Large intestine (tissue), 3 donors: ENCODE results near the gene HSF2BP. TPM values are rescaled to one million over a fixed set of nuclear protein-coding genes. Genes with fewer than 3 reads are reported as not detected.

Experiments
- DNase-seq, 2 donors: peaks; one replicate each; pipeline versions ENCODE4 v3.0.0 to v3.0.0-alpha.2; 2013
- H3K27ac ChIP-seq: one replicate; pipeline ENCODE4 v1.5.1; 2013; ENCODE audit warnings: low read length
- H3K27me3 ChIP-seq: 2 replicates; pipeline ENCODE4 v1.6.1; 2013; ENCODE audit warnings: low read length; ENCODE audit not compliant: control insufficient read depth, insufficient read depth
- H3K36me3 ChIP-seq: 2 replicates; pipeline ENCODE4 v1.6.1; 2013; ENCODE audit warnings: low read length; ENCODE audit not compliant: control insufficient read depth, insufficient read depth
- H3K4me1 ChIP-seq: one replicate; pipeline ENCODE4 v1.6.1; 2013; ENCODE audit warnings: low read length; ENCODE audit not compliant: control insufficient read depth, insufficient read depth
- H3K4me3 ChIP-seq: one replicate; pipeline ENCODE4 v1.5.1; 2013; ENCODE audit warnings: low read length
- H3K9me3 ChIP-seq: one replicate; pipeline ENCODE4 v1.6.1; 2013; ENCODE audit warnings: mild to moderate bottlenecking, low read depth, low read length, moderate library complexity; ENCODE audit not compliant: control insufficient read depth
- WGBS: methylation state at CpG from one replicate; pipeline ENCODE4 v1.1.5; 2013; ENCODE audit warnings: low lambda C conversion rate; ENCODE audit not compliant: insufficient coverage; 5-methylcytosine and 5-hydroxymethylcytosine counted together
- polyA plus RNA-seq: library from polyadenylated mRNA; unstranded; fragments of 120-200 nt; gene quantifications from one replicate; pipeline ENCODE4 v1.2.1, GENCODE V29; 2013

Gene HSF2BP
- polyA plus RNA-seq, 1 donor = 0.66 TPM

DNA sequence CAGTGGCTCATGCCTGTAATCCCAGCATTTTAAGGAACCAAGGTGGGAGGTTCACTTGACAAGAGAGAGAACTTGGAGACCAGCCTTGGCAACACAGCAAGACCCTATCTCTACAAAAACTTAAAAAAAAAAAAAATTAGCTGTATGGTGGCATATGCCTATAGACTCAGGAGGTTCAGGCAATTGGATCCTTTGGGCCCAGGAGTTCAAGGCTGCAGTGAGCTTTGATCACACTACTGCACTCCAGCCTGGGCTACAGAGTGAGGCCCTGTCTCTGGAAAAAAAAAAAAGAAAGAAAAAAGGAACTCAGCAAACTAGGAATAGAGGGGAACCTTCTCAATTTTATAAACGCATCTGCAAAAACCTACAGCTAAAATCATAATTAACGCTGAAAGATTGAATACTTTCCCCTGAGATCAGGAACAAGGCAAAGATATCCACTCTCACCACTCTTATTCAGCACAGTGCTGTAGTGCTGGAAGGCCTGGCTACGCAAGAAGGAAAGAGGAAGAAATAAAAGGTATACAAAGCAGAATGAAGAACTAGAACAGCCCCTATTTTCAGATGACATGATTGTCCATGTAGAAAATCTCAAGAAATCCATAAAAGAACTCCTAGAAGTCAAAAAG, 21.6 kb downstream of the HSF2BP start:
- Histone ChIP-seq H3K4me1 (peaks cover 5% of the 10 kb centered on the region), H3K4me3 (no peak overlapping the region), H3K9me3 (peaks cover 5% of the 10 kb centered on the region), H3K27me3 (no peaks in the 10 kb centered on the region), H3K27ac (no peak overlapping the region), H3K36me3 (no peaks in the 10 kb centered on the region)
- WGBS = 100% methylated on average over 1 of the region's 3 CpGs
- no peak for DNase-seq

DNA sequence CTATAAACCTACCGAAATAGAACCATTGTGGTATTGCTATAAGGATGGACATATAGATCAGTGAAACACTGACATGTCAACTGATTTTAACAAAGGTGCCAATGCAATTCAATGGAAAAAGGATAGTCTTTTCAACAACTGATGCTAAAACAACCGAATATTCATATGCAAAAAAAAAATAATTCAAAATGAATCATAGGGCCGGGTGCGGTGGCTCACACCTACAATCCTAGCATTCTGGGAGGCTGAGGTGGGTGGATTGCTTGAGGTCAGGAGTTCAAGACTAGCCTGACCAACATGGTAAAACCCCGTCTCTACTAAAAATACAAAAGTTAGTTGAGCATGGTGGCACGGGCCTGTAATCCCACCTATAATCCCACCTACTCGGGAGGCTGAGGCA, 23.9 kb downstream of the HSF2BP start:
- H3K4me1 ChIP-seq = peaks cover 5% of the 10 kb centered on the region
- no peaks in the 10 kb centered on the region for H3K36me3 ChIP-seq
- no peak overlapping the region for H3K27ac ChIP-seq
- peaks cover 9% of the 10 kb centered on the region for H3K9me3 ChIP-seq
- 100% methylated on average over 2 of the region's 7 CpGs for WGBS
- DNase-seq = no peak
- no peak overlapping the region for H3K4me3 ChIP-seq
- H3K27me3 ChIP-seq = no peaks in the 10 kb centered on the region

DNA sequence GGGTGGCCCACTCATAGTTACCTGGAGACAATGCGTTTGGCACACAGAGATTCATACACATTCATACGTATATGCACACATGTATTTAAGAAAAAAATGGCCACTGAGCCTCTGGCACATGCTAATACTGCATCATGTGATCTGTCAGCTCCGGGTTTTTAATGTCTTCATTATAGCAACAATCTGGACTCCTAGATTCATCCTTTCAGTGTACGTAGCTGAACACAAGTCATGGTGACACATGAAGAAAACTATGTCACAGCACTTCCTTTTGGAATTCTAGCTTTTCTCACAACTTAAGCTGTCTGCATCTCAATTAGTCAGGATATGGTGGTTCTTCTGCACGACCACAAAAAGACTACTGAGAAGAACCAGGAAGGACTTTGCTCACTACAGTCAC, 24.7 kb downstream of the HSF2BP start:
- Histone ChIP-seq H3K27ac (no peak overlapping the region), H3K4me3 (no peak overlapping the region), H3K36me3 (no peaks in the 10 kb centered on the region), H3K27me3 (no peaks in the 10 kb centered on the region), H3K4me1 (no peaks in the 10 kb centered on the region), H3K9me3 (peaks cover 4% of the 10 kb centered on the region)
- 71% methylated on average over 1 of the region's 5 CpGs for WGBS
- DNase-seq = no peak

DNA sequence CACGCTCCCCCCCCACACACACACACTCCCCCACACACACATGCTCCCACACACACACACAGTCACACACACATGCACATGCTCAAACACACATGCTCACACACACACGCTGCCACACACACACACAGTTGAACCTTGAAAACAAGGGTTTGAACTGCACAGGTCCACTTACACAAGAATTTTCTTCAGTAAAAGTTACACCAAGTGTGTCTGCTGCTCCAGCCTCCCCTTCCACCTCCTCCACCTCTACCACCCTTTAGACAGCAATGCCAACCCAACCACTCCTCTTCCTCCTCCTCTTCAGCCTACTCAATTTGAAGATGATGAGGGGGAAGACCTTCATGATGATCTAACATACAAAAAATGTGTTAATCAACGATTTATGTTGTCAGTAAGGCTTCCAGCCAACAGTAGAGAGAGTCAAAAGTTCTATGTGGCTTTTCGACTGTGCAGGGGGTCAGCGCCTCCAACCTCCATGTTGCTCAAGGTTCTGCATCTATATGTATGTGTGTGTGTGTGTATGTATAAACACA, 26.8 kb downstream of the HSF2BP start:
- 83% methylated on average over 1 of the region's 5 CpGs for WGBS
- Histone ChIP-seq H3K4me1 (peaks cover 4% of the 10 kb centered on the region), H3K4me3 (no peak overlapping the region), H3K9me3 (peaks cover 9% of the 10 kb centered on the region), H3K27ac (no peak overlapping the region), H3K27me3 (no peaks in the 10 kb centered on the region), H3K36me3 (no peaks in the 10 kb centered on the region)
- DNase-seq = no peak

DNA sequence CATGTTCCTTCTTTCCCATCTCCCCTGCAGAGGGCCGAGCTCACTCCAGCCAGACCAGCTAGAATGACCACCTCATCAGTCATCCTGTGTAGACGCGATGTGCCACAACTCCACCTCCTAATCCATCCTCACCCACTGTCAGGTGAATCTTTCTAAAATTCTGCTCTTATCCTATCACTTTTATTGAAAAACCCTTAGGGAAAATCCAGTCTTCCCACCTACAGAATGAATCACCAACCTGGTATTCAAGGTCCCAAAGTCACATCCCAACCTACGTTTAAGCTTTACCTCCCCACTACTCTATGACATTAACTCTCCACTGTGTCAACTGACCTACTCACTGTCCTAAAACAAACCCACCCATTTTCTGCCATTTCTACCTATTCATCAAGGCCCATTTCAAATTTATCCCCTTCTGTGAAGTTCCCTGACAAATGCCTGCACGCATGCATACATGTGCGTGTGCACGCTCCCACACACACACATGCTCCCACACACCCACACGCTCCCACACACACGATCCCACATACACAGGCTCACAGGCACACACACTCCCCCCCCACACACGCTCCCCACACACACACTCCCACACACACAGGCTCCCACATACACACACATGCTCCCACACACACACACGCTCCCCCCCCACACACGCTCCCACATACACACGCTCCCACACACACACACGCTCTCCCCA, 27.7 kb downstream of the HSF2BP start:
- peaks cover 9% of the 10 kb centered on the region for H3K9me3 ChIP-seq
- no peak overlapping the region for H3K4me3 ChIP-seq
- H3K4me1 ChIP-seq = peaks cover 9% of the 10 kb centered on the region
- H3K36me3 ChIP-seq = no peaks in the 10 kb centered on the region
- no peaks in the 10 kb centered on the region for H3K27me3 ChIP-seq
- 100% methylated on average over 1 of the region's 14 CpGs for WGBS
- no peak overlapping the region for H3K27ac ChIP-seq
- no peak for DNase-seq

DNA sequence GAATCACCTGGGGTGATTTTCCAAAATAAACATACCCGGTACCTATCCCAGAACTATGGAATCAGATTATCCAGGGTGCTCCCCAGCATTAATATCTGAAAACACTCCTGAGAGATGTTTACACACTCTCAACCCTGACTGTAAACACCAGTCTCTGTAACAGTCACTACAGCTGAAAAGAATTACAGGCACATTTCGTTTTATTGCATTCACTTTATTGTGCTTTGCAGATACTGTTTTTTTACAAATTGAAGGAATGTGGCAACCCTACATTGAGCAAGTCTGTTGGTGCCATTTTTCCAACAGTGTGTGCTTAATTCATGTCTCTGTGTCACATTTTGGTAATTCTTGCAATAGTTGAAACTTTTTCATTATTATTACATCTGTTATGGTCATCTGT, 31.8 kb downstream of the HSF2BP start:
- Histone ChIP-seq H3K4me1 (peaks cover 17% of the 10 kb centered on the region), H3K9me3 (peaks cover 11% of the 10 kb centered on the region), H3K27ac (peak overlapping the region; percentile 70), H3K27me3 (no peaks in the 10 kb centered on the region), H3K36me3 (no peaks in the 10 kb centered on the region), H3K4me3 (no peak overlapping the region)
- DNase-seq = peak in 1 of 2 donors; percentile 26
- no CpG with 5 or more reads among the region's 2 CpGs for WGBS

DNA sequence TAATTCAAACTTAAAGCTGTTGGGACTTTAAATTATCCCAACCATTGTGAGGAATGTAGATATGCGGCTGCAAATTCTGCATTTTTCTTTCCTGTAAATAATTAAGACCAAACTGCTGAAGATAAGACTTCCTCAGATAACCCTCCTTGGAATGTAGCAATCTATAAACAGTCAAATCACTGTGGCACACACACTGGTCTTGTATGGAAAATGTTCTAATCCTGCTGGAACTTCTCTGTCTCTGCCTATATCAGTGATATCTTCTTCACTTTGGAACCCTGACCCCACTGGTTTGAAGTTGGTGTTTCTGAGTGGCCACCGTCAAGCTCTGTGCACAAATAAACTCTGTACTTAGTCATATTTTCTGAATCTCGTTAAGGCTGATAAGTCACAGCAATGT, 32.9 kb downstream of the HSF2BP start:
- peaks cover 14% of the 10 kb centered on the region for H3K9me3 ChIP-seq
- peak overlapping the region; percentile 70 for H3K27ac ChIP-seq
- DNase-seq = peak; percentile 51 to 77
- H3K27me3 ChIP-seq = no peaks in the 10 kb centered on the region
- peaks cover 17% of the 10 kb centered on the region for H3K4me1 ChIP-seq
- H3K4me3 ChIP-seq = no peak overlapping the region
- 19% methylated on average over 3 of the region's 3 CpGs for WGBS
- H3K36me3 ChIP-seq = no peaks in the 10 kb centered on the region

DNA sequence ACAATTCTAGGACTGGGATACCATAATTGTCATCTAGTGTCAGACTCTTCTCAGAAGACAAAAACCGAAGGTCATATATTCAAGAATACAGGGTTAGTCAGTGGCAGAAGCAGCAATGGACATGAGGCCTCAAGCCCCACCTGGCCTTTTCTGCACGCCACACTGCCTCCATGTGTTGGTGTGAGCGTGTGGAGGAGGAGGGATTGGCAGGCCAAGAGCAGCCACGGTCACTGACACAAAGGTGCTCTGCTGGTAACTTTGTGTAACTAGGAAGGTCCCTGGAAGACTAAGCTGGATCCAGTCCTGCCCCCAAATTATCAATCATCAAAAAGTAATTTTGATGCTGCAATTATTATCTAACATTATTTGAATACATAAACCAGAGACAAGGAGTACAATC, 34.9 kb downstream of the HSF2BP start:
- no peak overlapping the region for H3K27ac ChIP-seq
- no peaks in the 10 kb centered on the region for H3K27me3 ChIP-seq
- H3K4me1 ChIP-seq = peaks cover 22% of the 10 kb centered on the region
- no peaks in the 10 kb centered on the region for H3K36me3 ChIP-seq
- peaks cover 32% of the 10 kb centered on the region for H3K9me3 ChIP-seq
- no CpG with 5 or more reads among the region's 4 CpGs for WGBS
- no peak overlapping the region for H3K4me3 ChIP-seq
- no peak for DNase-seq

DNA sequence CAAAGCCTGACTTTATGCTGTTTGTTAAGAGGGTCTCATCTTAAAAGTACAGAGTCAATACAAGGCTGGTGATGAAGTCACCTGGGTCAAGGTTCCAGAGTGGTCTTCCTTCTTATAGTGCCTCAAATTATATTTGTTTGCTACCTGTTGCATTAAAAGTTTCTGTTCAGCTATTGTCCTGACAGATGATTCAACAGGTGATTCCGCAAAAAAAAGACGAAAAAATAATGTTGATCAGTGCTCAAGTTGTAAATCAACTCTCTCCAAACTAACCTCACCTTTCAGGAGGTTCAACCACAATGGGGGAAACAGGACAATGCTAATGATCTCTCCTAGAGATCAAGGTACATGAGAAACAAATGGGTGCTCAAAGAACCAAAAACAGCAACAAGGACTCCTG, 35.7 kb downstream of the HSF2BP start:
- Histone ChIP-seq H3K4me1 (peaks cover 24% of the 10 kb centered on the region), H3K9me3 (peaks cover 32% of the 10 kb centered on the region), H3K27me3 (no peaks in the 10 kb centered on the region), H3K36me3 (no peaks in the 10 kb centered on the region), H3K27ac (no peak overlapping the region), H3K4me3 (no peak overlapping the region)
- DNase-seq = no peak
- no CpG with 5 or more reads among the region's 2 CpGs for WGBS

DNA sequence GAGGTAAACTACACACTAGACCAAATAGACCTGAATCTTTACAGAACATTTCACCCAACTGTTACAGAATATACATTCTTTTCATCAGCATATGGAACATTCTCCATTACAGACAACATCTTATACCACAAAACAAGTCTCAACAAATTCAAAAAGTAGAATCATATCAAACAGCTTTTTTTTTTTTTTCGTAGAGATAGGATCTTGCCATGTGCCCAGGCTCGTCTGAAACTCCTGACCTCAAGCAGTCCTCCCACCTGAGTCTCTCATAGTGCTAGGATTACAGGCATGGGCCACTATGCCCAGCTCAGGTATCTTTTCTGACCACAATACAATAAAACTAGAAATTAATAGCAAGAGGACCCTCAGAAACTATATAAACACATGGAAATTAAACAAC, 36.5 kb downstream of the HSF2BP start:
- Histone ChIP-seq H3K36me3 (no peaks in the 10 kb centered on the region), H3K27me3 (no peaks in the 10 kb centered on the region), H3K4me1 (peaks cover 21% of the 10 kb centered on the region), H3K9me3 (peaks cover 36% of the 10 kb centered on the region), H3K27ac (no peak overlapping the region), H3K4me3 (no peak overlapping the region)
- DNase-seq = no peak
- no CpG with 5 or more reads among the region's 2 CpGs for WGBS
